Measurements from ENCODE around the gene CNTN6.

DNA sequence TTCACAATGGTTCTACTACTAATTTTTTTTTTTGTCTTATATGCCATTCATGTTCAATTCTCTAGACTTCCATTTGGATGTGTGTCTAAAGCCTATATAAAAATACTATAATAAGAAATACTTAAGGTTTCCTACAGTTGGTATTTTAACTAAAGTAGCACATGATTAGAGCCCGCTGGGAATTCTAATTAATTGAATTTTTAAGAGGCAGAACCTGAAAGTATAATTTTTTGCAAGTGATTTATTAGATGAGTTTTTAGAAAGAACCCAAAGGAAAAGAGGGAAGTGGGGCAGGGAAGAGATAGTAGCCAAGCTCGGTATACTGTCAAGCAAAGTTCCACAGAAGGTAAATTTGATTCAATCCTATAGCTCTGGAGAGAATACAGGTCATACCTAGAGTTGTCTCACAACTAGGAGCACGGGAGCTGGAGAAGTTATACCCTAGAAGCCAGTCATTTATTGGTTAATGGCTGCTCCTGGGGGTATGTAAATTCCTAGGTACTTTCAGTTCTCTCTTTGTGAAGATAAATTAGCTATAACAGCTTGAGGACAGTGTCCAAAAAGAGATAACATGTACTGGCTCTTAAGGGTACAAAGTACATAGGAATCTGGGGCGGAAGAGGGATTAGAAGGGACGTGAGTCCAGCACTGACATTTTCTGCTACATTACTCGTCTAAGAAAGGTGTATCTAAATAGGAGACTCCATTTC, 225.6 kb downstream of the CNTN6 start:
- TF ChIP-seq, protein P1, sequence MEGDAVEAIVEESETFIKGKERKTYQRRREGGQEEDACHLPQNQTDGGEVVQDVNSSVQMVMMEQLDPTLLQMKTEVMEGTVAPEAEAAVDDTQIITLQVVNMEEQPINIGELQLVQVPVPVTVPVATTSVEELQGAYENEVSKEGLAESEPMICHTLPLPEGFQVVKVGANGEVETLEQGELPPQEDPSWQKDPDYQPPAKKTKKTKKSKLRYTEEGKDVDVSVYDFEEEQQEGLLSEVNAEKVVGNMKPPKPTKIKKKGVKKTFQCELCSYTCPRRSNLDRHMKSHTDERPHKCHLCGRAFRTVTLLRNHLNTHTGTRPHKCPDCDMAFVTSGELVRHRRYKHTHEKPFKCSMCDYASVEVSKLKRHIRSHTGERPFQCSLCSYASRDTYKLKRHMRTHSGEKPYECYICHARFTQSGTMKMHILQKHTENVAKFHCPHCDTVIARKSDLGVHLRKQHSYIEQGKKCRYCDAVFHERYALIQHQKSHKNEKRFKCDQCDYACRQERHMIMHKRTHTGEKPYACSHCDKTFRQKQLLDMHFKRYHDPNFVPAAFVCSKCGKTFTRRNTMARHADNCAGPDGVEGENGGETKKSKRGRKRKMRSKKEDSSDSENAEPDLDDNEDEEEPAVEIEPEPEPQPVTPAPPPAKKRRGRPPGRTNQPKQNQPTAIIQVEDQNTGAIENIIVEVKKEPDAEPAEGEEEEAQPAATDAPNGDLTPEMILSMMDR (IDR thresholded peaks at IDR 0.05; ENCODE audit: low read depth, low read length, poor library complexity, severe bottlenecking), result no peak
- no peak for TF ChIP-seq EZH2phosphoT487 (IDR thresholded peaks at IDR 0.05; ENCODE audit: borderline replicate concordance, low read length)
